HCT116 (cell line): ENCODE measurements around the gene NSMCE1. TPM values are rescaled to one million over a fixed set of nuclear protein-coding genes. Genes with fewer than 3 reads are reported as not detected.

ENCODE experiments used
- ATAC-seq: fragments of 200-7000 bp; cut with Tn5 transposase; 2 replicates; pipeline ENCODE4 v1.9.1; 2020; ENCODE audit warnings: mild to moderate bottlenecking, moderate library complexity
- BruUV-seq: library from RNA; stranded (reverse); fragments of 400-500 nt; replicated peaks from 2 replicates; lab custom pipeline; 2021; lab: Mats Ljungman, UMichigan
- CTCF ChIA-PET: fragments of 300-600 bp; sonication (Branson Sonifier 250); formaldehyde crosslinking; loops from one replicate; lab custom pipeline; 2021; ENCODE audit warnings: antibody characterized with exemption; lab: Charles Lee
- POLR2A ChIA-PET: fragments of 300-600, 350-600 bp; sonication (Branson Sonifier 250); formaldehyde crosslinking; loops from one replicate; lab custom pipeline; 2021; ENCODE audit warnings: antibody characterized with exemption; lab: Charles Lee
- RAD21 ChIA-PET, 2 experiments: fragments of 300-600 bp; sonication (Branson Sonifier 250); formaldehyde crosslinking; loops; one replicate each; lab custom pipeline; 2023; ENCODE audit warnings: low total read pairs in 2 of 2; ENCODE audit not compliant: uncharacterized antibody in 2 of 2, unreplicated experiment in 2 of 2, low non-redundant PET in 1 of 2; lab: Charles Lee
- DNase-seq: peaks from one replicate; pipeline ENCODE4 v3.0.0-alpha.2; 2010; ENCODE audit warnings: low read depth, low spot score
- H2AFZ ChIP-seq: fragments of 200-600 bp; shearing (Covaris generic), sonication (generic); 2 replicates; pipeline ENCODE4 v1.6.1; 2017; ENCODE audit warnings: low read depth, mixed run types, mixed read lengths, antibody characterized with exemption, low read length; ENCODE audit not compliant: poor library complexity, severe bottlenecking
- H3K27ac ChIP-seq: 2 replicates; pipeline ENCODE4 v1.5.1; 2012; ENCODE audit warnings: low read depth, low read length
- H3K27me3 ChIP-seq: fragments of 200-600 bp; sonication (generic); 2 replicates; pipeline ENCODE4 v1.6.1; 2016; ENCODE audit warnings: mixed run types, low read length, mixed read lengths; ENCODE audit not compliant: insufficient read depth
- H3K36me3 ChIP-seq, 2 experiments: fragments of 200-500 bp in 1 of 2; fragments of 200-600 bp in 1 of 2; sonication (Bioruptor generic) in 1 of 2; sonication (generic) in 1 of 2; 2 replicates each; pipeline versions ENCODE4 v1.5.1 to v1.6.1; 2014 to 2016; ENCODE audit warnings: low read length in 2 of 2, inconsistent platforms in 1 of 2, mixed read lengths in 1 of 2, mixed run types in 1 of 2; ENCODE audit not compliant: insufficient read depth in 2 of 2, control insufficient read depth in 1 of 2
- H3K4me1 ChIP-seq, 2 experiments: fragments of 200-600 bp in 1 of 2; sonication (generic) in 1 of 2; 2 replicates each; pipeline versions ENCODE4 v1.5.1 to v1.6.1; 2012 to 2017; ENCODE audit warnings: low read length in 2 of 2, inconsistent platforms in 1 of 2, mild to moderate bottlenecking in 1 of 2, mixed read lengths in 1 of 2, mixed run types in 1 of 2, moderate library complexity in 1 of 2; ENCODE audit not compliant: insufficient read depth in 2 of 2, control insufficient read depth in 1 of 2
- H3K4me2 ChIP-seq: fragments of 200-600 bp; sonication (generic); 2 replicates; pipeline ENCODE4 v1.6.1; 2017; ENCODE audit warnings: mixed run types, low read length, mixed read lengths
- H3K4me3 ChIP-seq, 2 experiments: fragments of 200-600 bp in 1 of 2; sonication (generic) in 1 of 2; replicated peaks in 1 of 2; 2 replicates each; pipeline ENCODE4 v1.5.1; 2011 to 2016; ENCODE audit warnings: low read length in 2 of 2, control low read depth in 1 of 2, low read depth in 1 of 2, mild to moderate bottlenecking in 1 of 2, mixed read lengths in 1 of 2, mixed run types in 1 of 2
- H3K79me2 ChIP-seq: fragments of 200-600 bp; sonication (generic); 2 replicates; pipeline ENCODE4 v1.6.1; 2017; ENCODE audit warnings: mild to moderate bottlenecking, mixed run types, low read length, moderate library complexity, mixed read lengths; ENCODE audit not compliant: insufficient read depth
- H3K9ac ChIP-seq: fragments of 200-600 bp; sonication (generic); 2 replicates; pipeline ENCODE4 v1.6.1; 2016; ENCODE audit warnings: low read length, mixed read lengths
- H3K9me2 ChIP-seq: fragments of 200-600 bp; sonication (generic), shearing (Covaris generic); 2 replicates; pipeline ENCODE4 v1.6.1; 2017; ENCODE audit warnings: mixed run types, mild to moderate bottlenecking, moderate library complexity; ENCODE audit not compliant: insufficient read depth
- H3K9me3 ChIP-seq, 2 experiments: fragments of 200-500 bp in 1 of 2; fragments of 200-600 bp in 1 of 2; sonication (Bioruptor generic) in 1 of 2; sonication (generic) in 1 of 2; 2 replicates each; pipeline ENCODE4 v1.6.1; 2014 to 2017; ENCODE audit warnings: low read length in 2 of 2, mixed read lengths in 2 of 2, inconsistent platforms in 1 of 2, low read depth in 1 of 2, mild to moderate bottlenecking in 1 of 2, mixed run types in 1 of 2, moderate library complexity in 1 of 2; ENCODE audit not compliant: control insufficient read depth in 1 of 2, insufficient read depth in 1 of 2
- H4K20me1 ChIP-seq: fragments of 200-600 bp; sonication (generic), shearing (Covaris generic); 2 replicates; pipeline ENCODE4 v1.6.1; 2017; ENCODE audit warnings: mixed run types, mild to moderate bottlenecking, moderate library complexity; ENCODE audit not compliant: insufficient read depth
- ATF3 ChIP-seq: IDR thresholded peaks from 2 replicates; pipeline ENCODE4 v1.6.1; 2012
- CBX3 ChIP-seq: IDR thresholded peaks from 2 replicates; pipeline ENCODE4 v1.6.1; 2012; ENCODE audit warnings: low read depth
- EGR1 ChIP-seq: IDR thresholded peaks from 2 replicates; pipeline ENCODE4 v1.6.1; 2012; ENCODE audit warnings: low read depth
- EZH2 ChIP-seq: fragments of 200-600 bp; sonication (generic); IDR thresholded peaks from 2 replicates; pipeline ENCODE4 v1.6.1; 2017; ENCODE audit warnings: antibody characterized with exemption, mixed run types
- POLR2A ChIP-seq: IDR thresholded peaks from 2 replicates; pipeline ENCODE4 v1.7.0; 2011; ENCODE audit warnings: borderline replicate concordance; ENCODE audit not compliant: insufficient read depth, insufficient read length; ENCODE audit errors: extremely low read depth
- POLR2AphosphoS5 ChIP-seq: IDR thresholded peaks from 2 replicates; pipeline ENCODE4 v1.6.1; 2011; ENCODE audit warnings: mild to moderate bottlenecking, low read depth, low read length, moderate library complexity
- RAD21 ChIP-seq: IDR thresholded peaks from 2 replicates; pipeline ENCODE4 v1.6.1; 2012; ENCODE audit warnings: low read depth, mild to moderate bottlenecking
- SIN3A ChIP-seq: IDR thresholded peaks from 2 replicates; pipeline ENCODE4 v1.6.1; 2012; ENCODE audit warnings: low read depth
- YY1 ChIP-seq: IDR thresholded peaks from 2 replicates; pipeline ENCODE4 v1.6.1; 2011; ENCODE audit warnings: low read length, low read depth, moderate library complexity, mild to moderate bottlenecking; ENCODE audit not compliant: insufficient replicate concordance; ENCODE audit errors: extremely low read depth
- ZBTB33 ChIP-seq: IDR thresholded peaks from 2 replicates; pipeline ENCODE4 v1.6.1; 2011; ENCODE audit warnings: mild to moderate bottlenecking, low read length, moderate library complexity; ENCODE audit not compliant: insufficient replicate concordance; ENCODE audit errors: extremely low read depth
- ZFX ChIP-seq: fragments of 450-650 bp; IDR thresholded peaks from 2 replicates; pipeline ENCODE4 v1.6.1; 2017
- ZNF274 ChIP-seq: fragments of 200-500 bp; sonication (Bioruptor generic); IDR thresholded peaks from 2 replicates; pipeline ENCODE4 v1.6.1; 2014; ENCODE audit warnings: mild to moderate bottlenecking, low read depth, low read length, inconsistent platforms
- intact Hi-C: fragments of 100-400 bp; cut with micrococcal nuclease; formaldehyde crosslinking; loops from 2 replicates; pipeline ENCODE4 v1.10.0; 2022
- total RNA-seq: library from RNA; stranded (reverse); gene quantifications from one replicate; pipeline ENCODE4 v1.2.1, GENCODE V29; 2021; ENCODE audit not compliant: unreplicated experiment
- TF ChIP-seq, protein P1 (sequence below), 3 experiments: fragments of 200-600 bp in 1 of 3; sonication (generic) in 1 of 3; IDR thresholded peaks in 2 of 3; conservative IDR thresholded peaks in 1 of 3; 2 replicates each; pipeline ENCODE4 v1.5.1; 2012 to 2017; ENCODE audit warnings: low read depth in 2 of 3, low read length in 2 of 3, antibody characterized with exemption in 1 of 3, borderline replicate concordance in 1 of 3, control low read depth in 1 of 3, mild to moderate bottlenecking in 1 of 3, mixed read lengths in 1 of 3, mixed run types in 1 of 3, moderate library complexity in 1 of 3; ENCODE audit not compliant: insufficient read depth in 1 of 3

NSMCE1 gene
- total RNA-seq, 1 experiment from 2014 or later: 85.6 TPM

DNA sequence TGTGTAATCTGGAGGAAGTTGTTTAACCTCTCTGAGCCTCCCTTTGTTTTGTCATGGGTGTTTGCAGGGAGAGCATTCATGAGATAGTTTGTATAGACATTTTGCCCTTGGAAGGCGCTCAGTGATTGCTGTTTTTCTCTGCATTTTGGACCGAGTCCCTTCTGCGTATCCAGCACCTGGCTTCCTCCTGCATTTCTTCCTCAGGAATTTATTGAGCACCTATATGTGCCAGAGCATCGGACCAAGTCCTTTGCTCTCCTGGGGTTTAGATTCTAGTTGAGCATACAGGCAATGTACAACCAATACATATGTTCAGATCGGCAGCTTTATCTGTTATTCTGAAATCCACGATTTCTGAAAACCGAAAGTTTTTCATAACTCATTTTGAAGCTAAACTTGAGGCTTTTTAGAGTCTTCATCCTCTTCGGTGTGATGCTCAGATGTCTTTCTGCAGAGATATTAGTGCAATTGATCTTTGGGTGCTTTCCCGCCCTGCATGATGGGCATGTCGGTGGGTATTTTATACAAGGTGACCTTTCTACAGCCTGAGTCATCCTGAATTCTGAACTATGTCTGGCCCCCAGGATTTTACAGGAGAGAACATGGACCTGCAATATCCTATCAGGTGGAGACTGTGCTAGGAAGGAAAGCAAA, 49.3 kb upstream of the NSMCE1 start (continued):
- TF ChIP-seq, protein P1, sequence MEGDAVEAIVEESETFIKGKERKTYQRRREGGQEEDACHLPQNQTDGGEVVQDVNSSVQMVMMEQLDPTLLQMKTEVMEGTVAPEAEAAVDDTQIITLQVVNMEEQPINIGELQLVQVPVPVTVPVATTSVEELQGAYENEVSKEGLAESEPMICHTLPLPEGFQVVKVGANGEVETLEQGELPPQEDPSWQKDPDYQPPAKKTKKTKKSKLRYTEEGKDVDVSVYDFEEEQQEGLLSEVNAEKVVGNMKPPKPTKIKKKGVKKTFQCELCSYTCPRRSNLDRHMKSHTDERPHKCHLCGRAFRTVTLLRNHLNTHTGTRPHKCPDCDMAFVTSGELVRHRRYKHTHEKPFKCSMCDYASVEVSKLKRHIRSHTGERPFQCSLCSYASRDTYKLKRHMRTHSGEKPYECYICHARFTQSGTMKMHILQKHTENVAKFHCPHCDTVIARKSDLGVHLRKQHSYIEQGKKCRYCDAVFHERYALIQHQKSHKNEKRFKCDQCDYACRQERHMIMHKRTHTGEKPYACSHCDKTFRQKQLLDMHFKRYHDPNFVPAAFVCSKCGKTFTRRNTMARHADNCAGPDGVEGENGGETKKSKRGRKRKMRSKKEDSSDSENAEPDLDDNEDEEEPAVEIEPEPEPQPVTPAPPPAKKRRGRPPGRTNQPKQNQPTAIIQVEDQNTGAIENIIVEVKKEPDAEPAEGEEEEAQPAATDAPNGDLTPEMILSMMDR (IDR thresholded peaks at IDR 0.05 in 2 of 3, conservative IDR thresholded peaks at IDR 0.05 in 1 of 3; ENCODE audit: borderline replicate concordance in 1 of 3, insufficient read depth in 1 of 3, low read depth in 2 of 3, low read length in 2 of 3): no peak
- TF ChIP-seq YY1: no peak
- TF ChIP-seq EGR1: no peak

DNA sequence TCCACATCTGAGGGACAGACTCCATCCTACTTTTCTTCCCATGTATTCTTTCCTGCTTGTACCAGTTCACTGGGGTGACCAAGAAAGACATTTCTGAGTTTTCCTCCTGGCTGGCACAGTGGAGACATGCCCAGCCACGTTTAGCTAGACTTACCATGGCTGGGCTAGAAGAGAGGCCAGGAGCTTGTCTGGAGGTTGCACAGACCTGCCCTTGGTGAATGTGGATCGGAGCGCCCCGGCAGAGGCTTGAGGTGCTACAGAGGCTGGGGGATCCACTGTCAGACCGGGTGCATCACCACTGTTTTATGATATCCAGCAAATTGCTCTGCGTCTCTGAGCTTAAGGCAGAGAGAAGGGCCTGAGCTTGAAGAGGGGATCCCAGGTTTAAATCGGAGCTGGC, 48.7 kb upstream of the NSMCE1 start:
- ChIA-PET POLR2A (no interaction called here), RAD21 (interaction anchor here in 1 of 2 experiments (0.6 kb wide), 1 partner anchor 42 kb away, joined by 4 read pairs; no protein-coding TSS in a partner anchor), CTCF (no interaction called here)
- DNase-seq (no peak), ATAC-seq (no peak)
- Histone ChIP-seq H4K20me1 (no peaks in the 10 kb centered on the region), H3K9ac (no peak overlapping the region), H3K79me2 (peaks cover 72% of the 10 kb centered on the region), H3K4me3 (no peak overlapping the region), H3K9me3 (no peaks in the 10 kb centered on the region), H3K27ac (no peak overlapping the region), H3K27me3 (no peaks in the 10 kb centered on the region), H2AFZ (no peak overlapping the region), H3K4me1 (peaks cover 13 to 62% of the 10 kb centered on the region in 2 experiments), H3K9me2 (no peaks in the 10 kb centered on the region), H3K36me3 (no peaks in the 10 kb centered on the region), H3K4me2 (no peak overlapping the region)
- TF ChIP-seq POLR2A (no peak), ZFX (no peak), ZNF274 (no peak), CBX3 (no peak), EZH2 (no peak), ATF3 (no peak), SIN3A (no peak), POLR2AphosphoS5 (no peak), ZBTB33 (no peak), RAD21 (no peak)
- intact Hi-C loops: loop anchor here (5.0 kb wide), 1 partner anchor 50 kb away; the partner anchor contains the start of gene NSMCE1
- BruUV-seq: no TSS peak
